Measurements from ENCODE around the gene SAP30BP.

DNA sequence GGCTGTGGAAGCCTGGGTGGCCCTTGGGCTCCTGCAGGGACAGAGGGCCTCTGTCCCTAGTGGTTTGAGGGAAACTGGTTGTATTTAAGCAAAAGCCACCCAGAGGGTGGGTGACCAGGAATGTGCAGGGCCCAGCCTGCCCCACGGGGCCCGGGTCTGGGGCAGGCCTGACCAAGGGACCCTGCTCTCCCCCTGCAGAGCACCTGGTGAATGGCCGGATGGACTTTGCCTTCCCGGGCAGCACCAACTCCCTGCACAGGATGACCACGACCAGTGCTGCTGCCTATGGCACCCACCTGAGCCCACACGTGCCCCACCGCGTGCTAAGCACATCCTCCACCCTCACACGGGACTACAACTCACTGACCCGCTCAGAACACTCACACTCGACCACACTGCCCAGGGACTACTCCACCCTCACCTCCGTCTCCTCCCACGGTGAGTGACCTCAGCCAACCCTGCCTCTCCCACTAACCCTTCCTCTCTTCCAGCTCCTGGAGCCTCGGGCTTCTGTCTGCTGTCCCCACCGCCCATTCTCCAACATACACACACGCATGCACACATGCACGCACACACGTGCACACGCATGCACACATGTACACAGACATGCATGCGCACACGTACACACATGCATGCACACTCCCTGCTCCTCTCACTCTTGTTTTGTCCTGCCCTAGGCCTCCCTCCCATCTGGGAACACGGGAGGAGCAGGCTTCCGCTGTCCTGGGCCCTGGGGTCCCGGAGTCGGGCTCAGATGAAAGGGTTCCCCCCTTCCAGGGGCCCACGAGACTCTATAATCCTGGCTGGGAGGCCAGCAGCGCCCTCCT is 87.5 kb downstream of the SAP30BP start:
- no peak for TF ChIP-seq YY1 (IDR thresholded peaks at IDR 0.05; ENCODE audit: extremely low read depth, insufficient replicate concordance, low read depth, low read length)
- no peak for TF ChIP-seq POLR2A (IDR thresholded peaks at IDR 0.05; ENCODE audit: borderline replicate concordance, extremely low read depth, insufficient read depth, insufficient read length)
- no peak for TF ChIP-seq CTCF (IDR thresholded peaks at IDR 0.05 in 2 of 3, conservative IDR thresholded peaks at IDR 0.05 in 1 of 3; ENCODE audit: borderline replicate concordance in 1 of 3, insufficient read depth in 1 of 3, low read depth in 2 of 3, low read length in 2 of 3)
- TF ChIP-seq RAD21 (IDR thresholded peaks at IDR 0.05; ENCODE audit: low read depth): no peak
- no peak for TF ChIP-seq ZNF274 (IDR thresholded peaks at IDR 0.05; ENCODE audit: low read depth, low read length)
- no peak for TF ChIP-seq TCF7L2 (IDR thresholded peaks at IDR 0.05; ENCODE audit: borderline replicate concordance, extremely low read depth, insufficient read depth, insufficient read length)
- no peak for TF ChIP-seq EZH2phosphoT487 (IDR thresholded peaks at IDR 0.05; ENCODE audit: borderline replicate concordance)
